SK-N-MC (cell line): ENCODE data around the gene NUDT1.

Experiments used
- EZH2 ChIP-seq: fragments of 200-600 bp; sonication (generic); IDR thresholded peaks from one replicate; pipeline ENCODE4 v1.6.1; 2017; ENCODE audit warnings: antibody characterized with exemption
- FOXP2 ChIP-seq: optimal IDR thresholded peaks from 2 replicates; pipeline ENCODE3; 2011; ENCODE audit warnings: mild to moderate bottlenecking, moderate library complexity; ENCODE audit not compliant: insufficient read depth; ENCODE audit errors: extremely low read length, control extremely low read depth
- POLR2AphosphoS5 ChIP-seq: IDR thresholded peaks from 2 replicates; pipeline ENCODE4 v1.6.1; 2012; ENCODE audit warnings: mild to moderate bottlenecking, low read depth, low read length, borderline replicate concordance

GRCh38 chr7:2249744-2250323, 7.8 kb downstream of the NUDT1 start:
- no peak for TF ChIP-seq EZH2
- no peak for TF ChIP-seq POLR2AphosphoS5
- TF ChIP-seq FOXP2: no peak
